Stimulated activated CD4-positive, alpha-beta T cell treated with anti-CD3 and anti-CD28 coated beads, Interleukin-2, amount 100 ng/mL, for 24 hours (primary cell): Measurements from ENCODE around the gene TMCO4.
"Not testable (repeated sequence)": the region's sequence is repeated elsewhere in the genome, so short reads cannot be mapped to it uniquely, and the experiment has no call there.

ENCODE experiments used
- DNase-seq, 2 donors: peaks; one replicate each; pipeline ENCODE4 v3.0.0-alpha.2; 2020

The TMCO4 gene

DNA sequence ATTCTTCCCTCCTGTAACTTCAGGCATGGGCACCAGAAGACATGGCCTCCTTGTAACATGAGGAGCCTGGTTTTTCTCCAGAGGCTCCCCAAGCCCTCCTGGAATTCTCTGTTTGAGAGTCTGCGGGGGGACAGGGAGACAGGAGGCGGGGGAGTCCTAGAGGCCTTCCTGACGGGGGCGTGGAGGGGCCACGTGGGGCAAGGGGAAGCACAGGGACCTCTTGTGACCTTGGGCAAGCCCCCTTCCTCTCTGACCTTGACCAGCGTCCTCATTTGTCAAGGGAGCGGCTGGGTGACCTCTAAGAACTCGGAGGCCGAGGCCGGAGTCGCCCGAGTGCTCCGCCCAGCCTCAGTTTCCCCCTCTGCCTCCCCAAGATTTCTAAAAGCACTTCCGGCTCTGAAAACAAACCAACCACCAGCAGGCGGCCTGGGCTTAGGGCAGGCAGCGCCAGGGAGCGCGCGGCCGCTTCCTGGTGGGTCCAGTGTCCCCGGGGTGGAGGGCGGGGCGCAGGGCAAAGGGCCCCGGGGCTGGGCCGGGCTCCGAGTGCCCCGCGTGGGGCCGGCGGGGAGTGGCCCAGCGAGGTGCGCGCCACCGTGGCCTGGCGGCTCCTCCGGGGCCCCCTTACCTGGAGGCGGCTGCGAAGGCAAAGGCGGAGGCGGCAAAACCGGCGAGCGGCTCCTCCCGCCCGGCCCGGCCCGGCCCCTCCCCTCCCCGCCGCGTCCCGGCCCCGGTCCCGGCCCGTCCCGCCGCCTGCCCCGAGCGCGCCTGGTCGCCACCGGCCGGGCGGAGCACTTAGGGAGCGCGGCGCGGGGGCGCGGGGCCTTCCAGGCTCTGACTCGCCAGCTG is at the start of gene TMCO4:
TMCO4 (minus strand) TSS at position 687 of the 846 bp plus-strand sequence. CDS start 19,158 bp downstream, outside the sequence.
- DNase-seq, result peak; percentile 60 to 71

DNA sequence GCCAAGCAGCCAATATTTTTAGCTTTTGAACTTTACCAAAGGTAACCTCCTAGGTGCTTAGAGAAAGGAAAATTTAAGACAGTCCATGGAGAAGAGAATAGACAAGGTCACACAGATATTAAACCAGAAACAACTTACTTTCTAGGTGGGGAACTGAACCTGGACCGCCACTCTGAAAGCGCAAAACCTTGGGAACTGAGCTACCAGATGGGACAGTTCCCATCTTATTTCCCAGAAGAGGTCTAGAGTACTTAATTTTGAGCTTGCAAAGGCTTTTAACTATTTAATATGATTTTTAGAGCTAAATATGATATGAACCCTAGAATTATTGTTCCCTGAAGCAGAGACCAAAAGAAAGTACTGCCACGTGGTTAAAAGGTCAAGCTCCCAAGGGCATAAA is 49.6 kb upstream of the TMCO4 start:
- DNase-seq, result not testable (repeated sequence)

DNA sequence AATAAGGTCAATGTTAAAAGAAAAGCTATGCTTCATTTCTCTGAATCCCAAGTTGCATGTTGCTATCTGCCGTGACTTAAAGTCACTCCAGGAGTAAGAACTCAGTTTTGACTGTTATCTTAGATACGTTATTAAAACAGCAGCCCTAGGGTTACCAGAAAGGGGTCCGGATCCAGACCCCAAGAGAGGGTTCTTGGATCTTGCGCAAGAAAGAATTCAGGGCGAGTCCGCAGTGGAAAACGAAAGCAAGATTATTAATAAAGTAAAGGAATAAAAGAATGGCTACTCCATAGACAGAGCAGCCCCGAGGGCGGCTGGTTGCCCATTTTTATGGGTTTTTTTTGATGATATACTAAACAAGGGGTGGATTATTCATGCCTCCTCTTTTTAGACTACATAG is 47.6 kb upstream of the TMCO4 start:
- not testable (repeated sequence) for DNase-seq

DNA sequence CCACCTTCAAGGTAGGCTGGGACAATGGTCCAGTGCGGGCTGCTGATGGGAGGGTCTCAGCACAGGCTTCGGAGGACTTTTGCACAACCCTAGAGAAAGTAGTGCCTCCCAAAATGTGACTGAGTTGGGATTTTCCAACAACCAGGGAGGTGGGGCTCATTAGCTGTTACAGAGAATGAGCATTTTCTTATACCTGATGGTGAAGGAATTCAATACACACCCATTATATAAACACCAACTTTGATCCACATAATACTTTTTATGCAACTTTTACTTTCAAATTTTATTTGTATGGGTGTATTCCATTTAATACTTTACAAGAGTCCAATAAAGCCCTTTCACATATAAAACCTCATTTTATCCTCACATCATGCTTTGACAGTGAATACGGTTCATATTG is 46.6 kb upstream of the TMCO4 start:
- no peak for DNase-seq

DNA sequence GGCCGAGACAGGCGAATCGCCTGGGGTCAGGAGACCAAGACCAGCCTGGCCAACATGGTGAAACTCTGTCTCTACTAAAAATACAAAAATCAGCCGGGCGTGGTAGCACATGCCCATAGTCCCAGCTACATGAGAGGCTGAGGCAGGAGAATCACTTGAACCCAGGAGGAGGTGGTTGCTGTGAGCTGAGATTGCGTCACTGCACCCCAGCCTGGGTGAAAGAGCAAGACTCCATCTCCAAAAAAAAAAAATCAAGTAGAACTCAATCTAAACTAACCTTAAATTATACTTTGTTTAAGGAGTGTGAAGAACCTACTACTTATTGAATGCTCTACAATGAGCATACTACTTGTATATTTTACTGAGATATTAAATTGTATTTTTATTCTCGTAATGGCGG is 45.8 kb upstream of the TMCO4 start:
- DNase-seq, result no peak

DNA sequence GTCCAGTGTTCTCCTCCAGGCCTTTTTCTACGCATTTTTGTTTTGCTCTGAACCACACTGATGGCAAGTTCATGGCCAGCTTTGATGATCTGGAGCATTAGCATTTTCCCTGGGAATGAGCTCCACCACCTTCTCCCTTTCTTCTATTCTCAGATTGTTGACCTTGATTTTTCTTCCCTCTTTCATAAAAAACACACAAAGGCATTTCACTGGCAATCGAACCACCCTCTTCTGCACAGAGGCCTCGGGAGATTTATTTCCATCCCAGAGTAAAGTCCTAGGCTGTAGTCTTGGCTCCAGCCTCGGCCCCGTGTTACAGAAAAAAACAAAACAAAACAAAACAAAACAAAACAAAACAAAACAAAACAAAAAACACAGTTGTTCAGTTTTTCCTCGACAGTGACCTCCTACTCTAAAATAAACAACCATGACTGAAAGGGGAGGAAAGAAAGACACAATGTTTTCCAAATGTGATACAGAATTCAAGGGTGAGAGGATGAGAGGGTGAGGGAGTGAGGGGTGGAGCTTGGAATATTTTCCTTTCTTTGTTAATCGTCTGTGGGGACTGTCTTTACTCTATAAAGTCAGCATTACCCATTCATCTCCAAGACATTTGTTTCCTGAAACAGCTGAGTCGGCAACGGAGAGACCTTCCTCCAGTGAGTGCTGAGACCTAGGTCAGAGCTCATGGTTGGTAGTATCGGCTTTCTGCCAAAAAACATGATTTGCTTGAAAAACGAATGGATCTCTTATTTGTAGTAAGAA is 45.2 kb upstream of the TMCO4 start:
- DNase-seq, result no peak

DNA sequence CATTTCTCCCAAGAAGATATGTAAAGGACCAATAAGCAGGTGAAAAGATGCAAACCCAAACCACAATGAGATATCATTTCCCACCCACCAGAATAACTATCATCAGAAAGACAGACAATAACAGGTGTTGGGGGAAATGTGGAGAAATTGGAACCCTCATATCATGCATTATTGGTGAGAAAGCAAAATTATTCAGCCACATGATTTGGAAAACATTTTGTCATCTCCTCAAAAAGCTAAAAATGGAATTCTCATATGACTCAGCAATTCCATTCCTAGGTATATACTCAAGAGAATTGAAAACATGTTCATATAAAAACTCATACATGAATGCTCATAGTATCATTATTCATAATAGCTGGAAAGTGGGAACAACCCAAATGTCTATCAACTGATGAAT is 40.5 kb upstream of the TMCO4 start:
- DNase-seq, result no peak

DNA sequence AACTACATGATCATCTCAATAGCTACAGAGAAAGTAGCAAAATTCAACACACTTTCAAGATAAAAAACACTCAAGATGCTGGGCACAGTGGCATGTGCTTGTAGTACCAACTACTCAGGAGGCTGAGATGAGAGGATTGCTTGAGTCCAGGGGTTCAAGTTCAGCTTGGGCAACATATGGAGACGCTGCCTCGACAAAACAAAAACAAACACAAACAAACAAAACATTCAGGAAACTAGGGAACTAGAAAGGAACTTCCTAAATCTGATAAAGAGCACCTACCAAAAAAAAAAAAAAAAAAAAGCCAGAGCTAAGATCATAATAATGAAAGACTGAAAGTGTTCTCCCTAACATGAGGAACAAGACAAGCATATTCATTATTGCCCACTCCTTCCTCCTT is 38.1 kb upstream of the TMCO4 start:
- no peak for DNase-seq

DNA sequence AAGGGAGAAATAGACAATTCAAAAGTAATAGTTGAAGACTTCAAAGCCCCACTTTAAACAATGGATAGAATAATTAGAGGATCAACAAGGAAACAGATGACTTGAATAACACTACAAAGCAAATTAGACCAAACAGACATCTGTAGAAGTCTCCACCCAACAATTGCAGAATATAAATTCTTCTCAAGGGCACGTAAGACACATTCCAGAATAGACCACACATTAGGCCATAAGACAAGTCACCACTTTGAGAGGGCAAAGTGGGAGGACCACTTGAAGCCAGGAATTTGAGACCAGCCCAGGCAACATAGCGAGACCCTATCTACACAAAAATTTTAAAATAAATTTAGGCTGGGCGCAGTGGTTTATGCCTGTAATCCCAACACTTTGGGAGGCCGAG is 35.9 kb upstream of the TMCO4 start:
- no peak for DNase-seq

DNA sequence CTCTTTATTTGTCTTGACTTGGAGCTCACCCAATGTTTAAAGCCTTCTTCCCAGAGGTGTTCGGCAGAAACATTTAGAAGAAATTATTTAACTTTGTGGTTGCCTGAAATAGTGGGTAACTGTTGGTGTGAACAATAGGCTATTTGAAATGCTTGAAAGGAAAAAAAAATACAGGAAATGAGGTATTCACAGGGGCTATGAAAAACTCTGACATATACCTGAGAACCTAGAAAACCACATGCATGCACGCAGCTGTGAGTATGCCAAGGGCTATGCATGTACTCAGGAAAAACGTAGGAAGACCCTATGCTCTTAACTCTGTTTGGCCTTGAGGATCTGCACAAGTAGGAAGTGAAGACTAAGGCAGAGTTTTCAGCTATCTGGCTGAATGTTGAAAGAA is 31.7 kb upstream of the TMCO4 start:
- DNase-seq, result no peak

DNA sequence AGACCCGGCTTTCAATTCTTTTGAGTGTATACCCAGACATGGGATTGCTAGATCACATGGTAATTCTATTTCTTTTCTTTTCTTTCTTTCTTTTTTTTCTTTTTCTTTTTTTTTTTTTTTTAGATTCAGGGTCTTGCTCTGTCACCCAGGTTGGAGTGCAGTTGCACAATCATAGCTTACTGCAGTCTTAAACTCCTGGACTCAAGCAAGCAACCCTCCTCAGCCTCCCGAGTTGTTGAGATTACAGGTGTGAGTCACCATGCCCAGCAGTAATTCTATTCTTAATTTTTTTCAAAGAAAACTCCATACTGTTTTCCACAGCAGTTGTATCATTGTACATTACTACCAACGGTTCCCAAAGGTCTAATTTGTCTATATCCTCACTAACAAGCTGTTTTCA is 28.8 kb upstream of the TMCO4 start:
- no peak for DNase-seq

DNA sequence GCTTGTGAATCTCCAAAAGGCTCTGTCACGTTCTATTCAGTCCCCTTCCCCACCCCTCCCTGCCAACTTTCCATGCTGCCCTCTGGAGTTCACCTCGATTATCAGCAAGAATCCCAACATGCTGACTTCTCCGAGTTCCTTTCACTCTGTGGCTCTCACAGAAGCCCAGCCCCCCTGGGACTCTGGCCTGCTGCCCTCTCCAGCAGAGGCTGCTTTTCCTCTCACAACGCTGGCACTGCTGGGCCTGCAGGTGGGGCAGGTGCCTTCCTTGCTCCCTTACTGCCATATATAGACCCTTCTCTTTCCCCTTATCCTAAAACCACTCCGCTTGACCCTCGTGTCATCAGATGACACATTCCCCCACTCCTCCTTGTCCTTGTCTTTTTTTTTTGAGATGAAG is 25.6 kb upstream of the TMCO4 start:
- no peak for DNase-seq

DNA sequence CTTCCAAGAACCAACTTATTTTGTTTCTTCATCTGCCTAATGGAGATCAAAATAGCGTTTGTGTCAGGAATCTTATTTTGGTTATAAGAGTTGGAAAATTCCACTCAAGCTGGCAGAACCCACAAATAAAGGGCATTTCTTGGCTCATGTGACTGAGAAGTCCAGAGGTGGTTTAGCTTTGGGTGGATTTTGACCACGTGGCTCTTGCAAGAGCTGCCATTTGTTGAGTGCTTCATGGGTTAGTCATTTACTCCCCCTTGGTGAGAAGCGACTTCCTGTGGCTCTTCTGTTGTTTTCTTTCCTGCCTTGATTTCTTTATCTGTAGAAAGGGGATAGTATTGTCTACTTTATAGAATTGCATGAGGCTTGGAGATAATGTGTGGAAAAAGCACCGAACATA is 24.8 kb upstream of the TMCO4 start:
- DNase-seq, result no peak

DNA sequence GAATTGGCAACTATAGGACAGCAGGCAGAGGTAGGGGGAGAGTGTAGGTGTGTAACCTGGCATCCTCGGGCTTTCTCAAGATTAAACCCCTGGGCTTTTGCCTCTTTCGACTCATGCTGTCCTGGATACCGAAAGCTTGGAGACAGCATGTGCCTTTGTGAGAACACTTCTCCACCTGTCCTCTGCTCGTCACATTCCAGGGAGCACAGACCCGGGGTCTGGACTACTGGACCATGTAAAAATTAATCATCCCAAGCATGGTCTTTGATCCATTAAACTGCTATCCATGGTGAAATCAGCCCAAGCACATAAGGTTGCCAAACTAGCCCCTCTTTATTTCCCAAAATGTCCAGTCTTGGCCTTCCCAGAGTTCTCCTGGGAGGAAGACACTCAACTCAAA is 24.3 kb upstream of the TMCO4 start:
- DNase-seq, result no peak

DNA sequence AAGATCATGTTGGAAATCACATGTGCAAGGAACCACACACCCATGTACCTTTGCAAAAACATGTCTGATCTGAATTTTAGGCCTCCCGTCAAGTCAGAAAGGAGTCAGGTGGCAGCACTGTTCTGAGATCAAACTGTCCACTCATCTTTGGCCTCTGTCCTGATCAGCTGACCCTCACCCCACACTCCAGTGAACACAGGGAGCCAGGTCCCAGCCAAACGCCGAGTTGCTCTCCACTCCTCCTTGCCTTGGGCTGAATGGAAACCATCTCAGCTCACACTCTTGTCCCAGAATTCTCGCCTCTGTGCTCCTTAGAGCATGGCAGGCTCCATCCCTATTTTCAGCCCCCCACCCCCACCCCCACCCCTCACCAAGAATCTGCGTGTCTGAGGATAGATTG is 20.0 kb upstream of the TMCO4 start:
- no peak for DNase-seq

DNA sequence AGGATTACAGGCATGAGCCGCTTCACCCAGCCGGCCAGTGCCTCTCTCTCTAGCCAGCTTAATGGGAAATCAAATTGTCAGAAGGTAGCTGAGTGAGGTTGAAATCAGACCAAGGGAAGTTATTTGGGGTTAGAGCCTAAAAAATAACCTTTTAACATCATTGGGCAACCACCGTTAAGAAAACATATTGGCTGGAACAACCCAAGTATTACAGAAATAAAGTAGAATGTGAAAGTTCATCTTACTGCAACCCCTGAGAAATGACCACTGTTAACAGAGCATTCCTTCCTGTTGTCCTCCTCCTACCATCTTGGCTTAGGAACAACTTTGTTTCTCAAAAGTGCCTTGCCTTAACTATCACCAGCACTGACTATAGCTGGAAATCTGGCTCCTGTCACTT is 18.6 kb upstream of the TMCO4 start:
- no peak for DNase-seq

DNA sequence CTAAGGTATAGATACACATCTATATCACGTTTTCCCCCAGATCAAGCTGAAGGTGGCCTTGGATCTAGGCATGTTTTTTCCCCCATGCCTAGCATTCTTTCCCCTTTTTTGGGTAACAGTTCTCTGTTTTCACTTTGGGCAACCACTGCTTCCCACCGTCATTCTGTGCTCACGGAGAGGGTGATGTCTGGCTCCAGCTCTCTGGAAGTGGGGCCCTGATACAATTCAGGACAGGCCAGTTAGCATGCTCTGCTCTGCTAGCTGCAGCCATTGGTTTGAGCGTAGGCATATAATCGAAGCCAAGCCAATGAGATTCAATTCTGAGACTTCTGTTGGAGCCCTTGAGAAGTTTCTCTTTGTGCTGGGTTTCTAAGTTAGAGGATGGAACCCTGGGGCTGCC is 17.4 kb upstream of the TMCO4 start:
- DNase-seq, result no peak

DNA sequence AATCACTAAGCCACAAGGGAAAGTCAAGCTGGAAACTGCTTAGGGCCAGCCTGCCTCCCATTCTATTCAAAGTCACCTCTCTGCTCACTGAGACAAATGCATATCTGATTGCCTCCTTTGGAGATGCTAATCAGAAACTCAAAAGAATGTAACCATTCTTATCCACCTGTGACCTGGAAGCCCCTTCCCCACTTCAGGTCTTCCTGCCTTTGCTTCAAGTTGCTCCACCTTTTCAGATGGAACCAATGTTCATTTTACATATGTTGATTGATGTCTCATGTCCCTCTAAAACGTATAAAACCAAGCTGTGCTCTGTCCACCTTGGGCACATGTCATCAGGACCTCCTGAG is 17.0 kb upstream of the TMCO4 start:
- not testable (repeated sequence) for DNase-seq

DNA sequence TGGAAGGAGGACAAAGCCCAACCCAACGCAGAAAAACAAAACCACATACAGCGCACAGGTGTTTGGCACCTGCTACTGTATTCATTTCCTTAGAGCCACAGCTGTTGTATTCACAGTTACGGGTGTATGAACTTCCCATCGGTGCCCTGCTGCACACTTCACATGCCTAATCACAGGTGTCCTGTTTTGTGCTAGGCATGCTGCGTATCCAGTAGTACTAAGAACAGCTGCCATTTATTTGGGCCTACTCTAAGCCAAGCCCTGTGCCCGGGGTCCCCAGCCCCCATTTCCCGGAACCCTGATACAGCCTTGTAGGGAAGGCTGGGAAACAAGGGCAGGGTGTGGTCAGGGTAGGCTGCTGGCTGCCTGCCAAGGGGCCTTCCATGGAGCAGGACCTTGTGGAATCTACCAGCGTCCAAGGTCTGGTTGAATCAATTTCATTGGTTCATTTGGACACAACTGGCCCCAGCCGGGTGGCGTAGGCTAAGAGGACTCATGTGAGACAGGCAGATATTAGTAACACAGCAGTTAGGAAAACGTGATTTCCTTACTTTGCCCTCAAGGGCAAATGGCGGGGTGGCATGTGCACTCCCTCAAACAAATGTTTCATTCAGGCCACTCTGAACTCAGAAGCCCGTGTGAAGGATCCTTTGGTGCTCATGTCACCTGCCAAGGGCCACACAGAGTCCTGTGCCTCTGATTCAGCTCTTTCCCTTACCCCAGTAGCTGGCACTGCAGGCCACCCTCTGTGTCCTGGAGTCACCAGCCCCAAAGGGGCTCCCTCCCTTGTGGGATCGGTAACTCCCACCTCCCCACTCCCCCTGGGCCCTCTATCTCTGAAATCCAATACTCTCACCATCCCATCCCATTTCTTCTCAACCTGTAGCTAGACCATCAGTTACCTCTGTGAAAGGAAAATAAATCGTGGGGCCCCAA is 16.4 kb upstream of the TMCO4 start:
- no peak for DNase-seq

DNA sequence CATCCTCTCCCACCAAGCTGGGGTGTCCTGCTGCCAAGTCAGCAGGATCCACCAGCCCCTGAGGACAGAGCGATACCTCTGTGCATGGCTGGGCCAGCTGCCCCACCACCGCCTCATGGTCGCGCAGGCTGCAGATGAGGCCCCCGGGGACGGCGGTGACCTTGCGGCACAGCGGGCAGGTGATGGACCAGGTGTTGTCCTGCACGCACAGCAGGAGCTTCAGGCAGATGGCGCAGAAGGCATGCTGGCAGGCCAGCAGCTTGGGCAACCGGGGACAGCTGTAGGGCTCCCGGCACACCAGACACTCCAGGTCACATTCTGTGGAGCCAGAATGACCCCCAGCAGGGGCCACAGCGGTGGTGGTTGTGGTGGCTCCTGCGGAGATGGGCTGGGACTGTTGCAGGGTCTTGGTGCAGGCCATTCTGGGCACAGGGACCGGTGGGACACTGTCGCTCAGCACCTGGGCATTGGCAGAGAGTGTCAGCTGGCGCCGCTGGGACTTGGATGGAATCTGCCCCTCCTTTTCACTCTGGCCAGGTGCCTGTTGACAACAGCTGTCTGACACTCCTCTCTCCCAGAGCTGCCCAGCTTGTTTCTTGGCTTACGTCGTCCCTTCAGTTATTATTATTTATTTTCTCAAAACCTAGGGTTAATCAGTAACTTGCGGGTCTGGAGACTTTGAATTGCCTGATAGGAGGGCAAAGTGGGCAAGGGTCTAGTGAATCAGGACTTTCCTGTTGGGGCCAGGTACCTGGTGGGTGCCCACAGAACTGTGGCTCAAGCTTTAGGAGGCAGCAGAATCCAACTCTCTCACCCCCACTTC is 15.2 kb upstream of the TMCO4 start, which contains the start of gene RNF186:
RNF186 (minus strand) TSS at position 603 of the 823 bp plus-strand sequence; CDS start at position 421, 182 bp downstream.
- DNase-seq, result no peak

DNA sequence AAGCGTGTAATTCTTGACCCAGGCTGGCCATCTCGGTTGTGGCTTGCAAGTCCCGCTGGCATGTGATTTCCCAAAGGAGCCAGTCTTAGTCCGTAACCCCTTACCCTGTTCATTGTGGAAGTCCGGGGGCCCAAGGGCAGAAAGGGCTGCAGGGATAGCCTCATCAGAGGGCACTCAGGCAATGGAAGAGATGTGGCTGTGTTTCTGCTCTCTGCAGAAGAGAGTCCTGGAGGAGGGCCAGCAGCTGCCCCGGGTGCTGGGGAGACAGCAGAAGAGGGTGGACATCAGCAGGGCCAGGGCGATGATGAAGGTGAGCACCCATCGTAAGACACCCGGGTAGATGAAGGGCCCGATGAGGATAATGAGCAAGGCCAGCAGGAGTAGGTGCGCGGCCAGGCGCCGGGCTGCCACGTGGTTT is 14.5 kb upstream of the TMCO4 start:
- DNase-seq, result no peak

DNA sequence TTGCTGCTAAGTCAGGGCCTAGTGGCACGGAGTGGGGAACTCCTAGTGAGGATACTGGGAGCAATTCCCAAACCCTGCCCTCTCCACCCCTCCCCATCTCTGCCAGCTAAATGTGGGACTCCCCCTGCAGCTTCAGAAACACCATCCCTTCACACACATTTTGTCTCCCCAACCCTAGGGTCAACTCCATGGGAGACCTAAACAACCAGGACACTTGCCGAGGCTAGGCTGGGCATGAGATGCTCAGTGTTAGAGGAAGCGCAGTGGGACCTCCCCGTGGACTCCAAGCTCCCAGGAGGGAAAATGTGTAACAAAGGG is 13.9 kb upstream of the TMCO4 start:
- no peak for DNase-seq
